ENCODE measurements around the gene C11orf98. TPM values are rescaled to one million over a fixed set of nuclear protein-coding genes. Genes with fewer than 3 reads are reported as not detected.

The C11orf98 gene
- total and polyA plus RNA-seq, 2 of the 13 experiments (the other 11 are each of a cell fraction or from before 2014, with no cell fraction given), result 30.4 to 91.8 TPM

GRCh38 chr11:62671608-62672389 lies 6.8 kb upstream of the C11orf98 start, which contains the start of the genes LBHD1 and UQCC3 (continued):
- TF ChIP-seq REL (CRISPR knock-in tag; conservative IDR thresholded peaks at IDR 0.05) (peak; percentile 87; the same call in 1 of the 2 replicates), ASH2L (IDR thresholded peaks at IDR 0.05; ENCODE audit: insufficient read length, low read depth, low read length) (peak; percentile 95), ZBTB3 (CRISPR knock-in tag; IDR thresholded peaks at IDR 0.05; ENCODE audit: borderline replicate concordance, low read depth) (no peak), ZUFSP (CRISPR knock-in tag; IDR thresholded peaks at IDR 0.05; ENCODE audit: borderline replicate concordance) (no peak), GMEB2 (CRISPR knock-in tag; IDR thresholded peaks at IDR 0.05; ENCODE audit: low read depth) (0 out of 2 replicates have a peak, but pooled peaks have one; percentile 38), EEA1 (CRISPR knock-in tag; IDR thresholded peaks at IDR 0.05; ENCODE audit: borderline replicate concordance) (peak; percentile 81; the same call in 1 of the 2 replicates), ATRX (CRISPR knock-in tag; IDR thresholded peaks at IDR 0.05; ENCODE audit: borderline replicate concordance) (no peak), MXD1 (CRISPR knock-in tag; IDR thresholded peaks at IDR 0.05) (peak; percentile 46), ZNF615 (CRISPR knock-in tag; IDR thresholded peaks at IDR 0.05; ENCODE audit: borderline replicate concordance) (no peak), ZNF713 (CRISPR knock-in tag; IDR thresholded peaks at IDR 0.05) (0 out of 2 replicates have a peak, but pooled peaks have one; percentile 38), HNRNPL (IDR thresholded peaks at IDR 0.05; ENCODE audit: low read depth, low read length) (0 out of 2 replicates have a peak, but pooled peaks have one; percentile 56), EZH2 (conservative IDR thresholded peaks at IDR 0.05; ENCODE audit: low read depth, low read length) (no peak), RXRB (CRISPR knock-in tag; IDR thresholded peaks at IDR 0.05; ENCODE audit: borderline replicate concordance) (0 out of 2 replicates have a peak, but pooled peaks have one; percentile 44), CHD2 (IDR thresholded peaks at IDR 0.05; ENCODE audit: low read depth, low read length) (no peak), ZNF776 (CRISPR knock-in tag; IDR thresholded peaks at IDR 0.05) (peak; percentile 73; the same call in 1 of the 2 replicates), ARHGAP35 (CRISPR knock-in tag; IDR thresholded peaks at IDR 0.05; ENCODE audit: borderline replicate concordance) (0 out of 2 replicates have a peak, but pooled peaks have one; percentile 38), NFIB (CRISPR knock-in tag; IDR thresholded peaks at IDR 0.05; ENCODE audit: borderline replicate concordance) (no peak), TEF (CRISPR knock-in tag; IDR thresholded peaks at IDR 0.05) (no peak), ZNF678 (CRISPR knock-in tag; IDR thresholded peaks at IDR 0.05) (no peak), ZNF883 (CRISPR knock-in tag; IDR thresholded peaks at IDR 0.05; ENCODE audit: not compliant biosample characterization) (no peak), ELF1 (CRISPR knock-in tag; IDR thresholded peaks at IDR 0.05) (peak; percentile 83), SRY (CRISPR knock-in tag; IDR thresholded peaks at IDR 0.05) (0 out of 2 replicates have a peak, but pooled peaks have one; percentile 37), ZNF720 (CRISPR knock-in tag; IDR thresholded peaks at IDR 0.05) (no peak), SP2 (CRISPR knock-in tag; IDR thresholded peaks at IDR 0.05) (no peak; the same call in none of the 2 replicates), SMAD1 (CRISPR knock-in tag; IDR thresholded peaks at IDR 0.05; ENCODE audit: borderline replicate concordance, low read depth) (peak; percentile 67; the same call in 1 of the 2 replicates), KDM6A (CRISPR knock-in tag; IDR thresholded peaks at IDR 0.05; ENCODE audit: low read depth) (no peak)

Measured in HepG2 (cell line).